B cell (primary cell): Measurements from ENCODE around the gene CLDN6.

Experiments
- EZH2 ChIP-seq: IDR thresholded peaks from 2 replicates; pipeline ENCODE4 v1.6.1; 2012; ENCODE audit warnings: borderline replicate concordance, low read depth, mild to moderate bottlenecking, moderate library complexity, low read length; ENCODE audit not compliant: insufficient read depth, poor library complexity, severe bottlenecking
- TF ChIP-seq, protein P1 (sequence below): fragments of 200-600 bp; IDR thresholded peaks from one replicate; pipeline ENCODE4 v1.8.0; 2022; ENCODE audit warnings: antibody characterized with exemption, mild to moderate bottlenecking

DNA sequence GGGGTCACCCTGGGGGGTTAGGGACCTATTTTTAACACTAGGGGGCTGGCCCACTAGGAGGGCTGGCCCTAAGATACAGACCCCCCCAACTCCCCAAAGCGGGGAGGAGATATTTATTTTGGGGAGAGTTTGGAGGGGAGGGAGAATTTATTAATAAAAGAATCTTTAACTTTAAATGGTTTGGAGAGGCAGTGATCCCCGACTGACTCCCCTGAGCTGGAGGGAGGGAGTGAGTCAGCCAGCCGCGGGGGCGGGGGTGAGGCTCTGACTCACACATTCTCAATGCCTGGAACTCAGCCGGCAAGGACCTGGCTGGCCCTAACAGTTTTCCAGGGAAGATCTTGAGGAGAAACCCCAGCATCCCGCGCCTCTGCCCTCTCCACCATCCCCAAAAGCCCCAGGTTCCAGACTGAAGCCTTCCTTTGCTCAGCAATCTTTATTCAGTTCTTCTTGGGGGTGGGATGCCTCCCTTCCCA, 4.3 kb upstream of the CLDN6 start:
- TF ChIP-seq, protein P1, sequence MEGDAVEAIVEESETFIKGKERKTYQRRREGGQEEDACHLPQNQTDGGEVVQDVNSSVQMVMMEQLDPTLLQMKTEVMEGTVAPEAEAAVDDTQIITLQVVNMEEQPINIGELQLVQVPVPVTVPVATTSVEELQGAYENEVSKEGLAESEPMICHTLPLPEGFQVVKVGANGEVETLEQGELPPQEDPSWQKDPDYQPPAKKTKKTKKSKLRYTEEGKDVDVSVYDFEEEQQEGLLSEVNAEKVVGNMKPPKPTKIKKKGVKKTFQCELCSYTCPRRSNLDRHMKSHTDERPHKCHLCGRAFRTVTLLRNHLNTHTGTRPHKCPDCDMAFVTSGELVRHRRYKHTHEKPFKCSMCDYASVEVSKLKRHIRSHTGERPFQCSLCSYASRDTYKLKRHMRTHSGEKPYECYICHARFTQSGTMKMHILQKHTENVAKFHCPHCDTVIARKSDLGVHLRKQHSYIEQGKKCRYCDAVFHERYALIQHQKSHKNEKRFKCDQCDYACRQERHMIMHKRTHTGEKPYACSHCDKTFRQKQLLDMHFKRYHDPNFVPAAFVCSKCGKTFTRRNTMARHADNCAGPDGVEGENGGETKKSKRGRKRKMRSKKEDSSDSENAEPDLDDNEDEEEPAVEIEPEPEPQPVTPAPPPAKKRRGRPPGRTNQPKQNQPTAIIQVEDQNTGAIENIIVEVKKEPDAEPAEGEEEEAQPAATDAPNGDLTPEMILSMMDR, result no peak
- no peak for TF ChIP-seq EZH2
